LNCAP (cell line): ENCODE data around the gene LAMA2.

Source experiments
- CTCF ChIP-seq: fragments of 450-650 bp; IDR thresholded peaks from 2 replicates; pipeline ENCODE4 v1.5.1; 2017; ENCODE audit warnings: mild to moderate bottlenecking

LAMA2 gene

GRCh38 chr6:129447198-129447565 is 564.2 kb downstream of the LAMA2 start:
- TF ChIP-seq CTCF: no peak

- no peak for TF ChIP-seq CTCF
Measured at GRCh38 chr6:129448965-129449364, 566.0 kb downstream of the LAMA2 start.

DNA sequence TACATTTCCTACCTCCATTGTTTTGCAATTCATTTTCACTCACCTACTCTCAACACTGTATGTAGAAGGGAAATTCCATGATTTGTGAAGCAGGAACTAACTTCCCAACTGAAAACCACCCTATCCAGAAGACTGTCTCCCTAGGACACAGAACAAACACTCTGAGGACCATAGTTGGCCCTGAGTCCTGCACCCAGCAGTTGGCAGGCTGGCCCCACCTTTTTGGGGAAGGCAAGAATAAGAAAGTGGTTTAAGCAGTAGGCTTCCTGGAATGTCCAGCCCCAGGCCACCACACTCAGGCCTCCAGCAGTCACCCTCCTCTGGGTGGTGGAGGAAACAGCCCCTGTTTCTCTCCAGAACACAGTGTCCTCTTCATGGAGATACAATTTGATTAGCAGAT is 568.2 kb downstream of the LAMA2 start:
- no peak for TF ChIP-seq CTCF

GRCh38 chr6:129453073-129453472 is 570.1 kb downstream of the LAMA2 start:
- no peak for TF ChIP-seq CTCF

DNA sequence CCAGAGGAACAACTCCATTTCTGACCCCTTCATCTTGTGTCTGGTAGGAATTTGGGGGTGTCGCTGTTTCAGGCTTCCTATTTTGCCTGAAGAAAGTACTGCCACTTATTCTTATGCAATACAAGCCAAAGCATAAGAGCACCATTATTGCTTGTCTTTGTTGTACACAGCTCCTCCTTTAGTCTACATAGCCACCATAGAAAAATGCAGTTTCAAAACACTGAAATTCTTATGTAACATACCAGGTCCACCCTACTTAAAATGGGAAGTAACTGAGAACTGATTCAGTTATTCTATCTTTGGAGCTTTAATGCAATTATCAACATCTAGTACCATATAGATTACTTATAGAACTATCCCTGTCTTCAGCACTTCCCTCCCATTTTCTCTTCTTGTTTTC is 571.5 kb downstream of the LAMA2 start:
- TF ChIP-seq CTCF: no peak

DNA sequence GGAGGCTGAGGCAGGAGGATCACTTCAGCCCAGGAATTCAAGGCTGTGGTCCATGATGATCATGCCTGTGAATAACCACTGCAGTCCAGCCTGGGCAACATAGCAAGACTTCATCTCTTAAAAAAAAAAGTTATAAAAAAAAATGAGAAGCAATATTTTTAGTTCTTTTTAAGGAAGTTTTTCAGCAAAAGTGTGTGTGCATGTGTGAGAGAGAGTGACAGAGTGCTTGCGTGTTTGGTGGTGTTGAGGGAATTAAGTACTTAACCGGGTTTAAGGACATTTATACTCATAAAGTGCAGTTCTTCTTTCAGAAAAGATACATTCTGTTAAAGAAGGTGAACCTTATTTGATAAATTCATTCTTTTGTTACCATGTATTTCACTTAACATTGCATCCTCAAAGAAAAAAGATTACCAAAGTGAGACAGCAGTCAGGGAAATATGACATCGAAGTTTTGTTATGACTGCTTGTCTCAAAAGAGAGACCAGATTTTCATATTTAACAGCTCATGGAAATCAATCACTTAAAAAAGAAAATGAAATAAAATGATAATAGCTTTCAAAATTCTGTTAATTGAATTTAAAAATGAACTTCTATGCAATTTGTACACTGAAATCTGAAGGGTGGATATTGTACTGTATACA is 572.3 kb downstream of the LAMA2 start:
- TF ChIP-seq CTCF: no peak

- TF ChIP-seq CTCF: no peak
Measured at GRCh38 chr6:129460221-129460620, 577.3 kb downstream of the LAMA2 start.

DNA sequence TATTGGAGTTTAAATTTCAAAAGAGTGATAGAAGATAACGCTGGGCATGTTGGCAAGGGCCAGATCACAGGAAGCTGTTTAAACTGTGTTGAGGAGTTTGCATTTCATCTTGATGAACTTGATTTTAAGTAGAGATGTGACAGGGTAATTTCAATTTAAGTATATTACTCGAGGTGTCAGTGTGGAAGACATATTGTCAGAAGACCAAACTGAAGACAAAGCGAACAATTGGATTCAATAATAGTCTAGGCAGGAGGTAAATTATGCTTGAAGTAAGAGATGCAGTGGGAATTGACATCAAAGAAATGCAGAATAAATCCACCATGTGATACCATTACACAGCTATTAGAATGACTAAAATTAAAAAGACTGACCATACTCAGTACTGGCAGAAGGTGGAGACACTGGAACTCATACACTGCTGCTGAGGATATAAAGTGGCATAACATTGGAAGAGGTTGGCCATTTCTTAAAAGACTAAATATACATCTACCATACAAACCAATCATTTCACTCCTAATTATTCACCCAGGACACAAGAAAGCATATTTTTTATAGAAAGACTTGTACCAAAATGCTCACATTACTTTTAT is 586.2 kb downstream of the LAMA2 start:
- TF ChIP-seq CTCF: no peak
